Naive thymus-derived CD8-positive, alpha-beta T cell (primary cell): Measurements from ENCODE around the gene DNAJB14. TPM values are rescaled to one million over a fixed set of nuclear protein-coding genes. Genes with fewer than 3 reads are reported as not detected.

ENCODE experiments used
- ATAC-seq, 2 donors: fragments of 150-1000 bp; cut with Tn5 transposase in 1 of 2; sonication (Bioruptor Pico), chemical (Tn5 transposase) in 1 of 2; 1 replicate in 1 of 2; 2 replicates in 1 of 2; pipeline ENCODE4 v1.10.0; 2021; ENCODE audit warnings: mild to moderate bottlenecking in 2 of 2, moderate library complexity in 2 of 2
- POLR2A ChIA-PET: fragments of 350-600 bp; sonication (Branson Sonifier 250); formaldehyde crosslinking; loops from one replicate; lab custom pipeline; 2021; ENCODE audit warnings: antibody characterized with exemption; lab: Charles Lee
- DNase-seq, 10 donors: peaks; one replicate each; pipeline versions ENCODE4 v3.0.0 to v3.0.0-alpha.2; 2020 to 2022
- H3K27ac Mint-ChIP-seq, 10 donors: one replicate each; pipeline ENCODE4 v1.8.0; 2020 to 2022; ENCODE audit warnings: mild to moderate bottlenecking in 10 of 10, mixed read lengths in 10 of 10, moderate library complexity in 4 of 10, inconsistent platforms in 1 of 10
- H3K27me3 Mint-ChIP-seq, 5 donors: one replicate each; pipeline ENCODE4 v1.8.0; 2021 to 2022; ENCODE audit warnings: mixed read lengths in 5 of 5
- H3K36me3 Mint-ChIP-seq, 3 donors: one replicate each; pipeline ENCODE4 v1.8.0; 2020 to 2022; ENCODE audit warnings: mixed read lengths in 3 of 3, mild to moderate bottlenecking in 2 of 3, inconsistent platforms in 1 of 3
- H3K4me1 Mint-ChIP-seq, 4 donors: one replicate each; pipeline ENCODE4 v1.8.0; 2021 to 2022; ENCODE audit warnings: mixed read lengths in 4 of 4
- H3K4me3 Mint-ChIP-seq, 10 donors: one replicate each; pipeline ENCODE4 v1.8.0; 2020 to 2022; ENCODE audit warnings: mild to moderate bottlenecking in 10 of 10, mixed read lengths in 10 of 10, moderate library complexity in 6 of 10, inconsistent platforms in 1 of 10
- H3K9me3 Mint-ChIP-seq, 9 donors: one replicate each; pipeline ENCODE4 v1.8.0; 2020 to 2022; ENCODE audit warnings: mixed read lengths in 9 of 9, mild to moderate bottlenecking in 3 of 9, inconsistent platforms in 1 of 9, moderate library complexity in 1 of 9
- polyA plus RNA-seq, 3 donors: library from polyadenylated mRNA; unstranded; fragments of 300-500 nt; fragmentation: Illumina TruSeq; gene quantifications; one replicate each; pipeline ENCODE4 v1.2.3, GENCODE V29; 2021
- total RNA-seq, 8 experiments: library from RNA in 2 of 8; stranded (reverse) in 2 of 8; gene quantifications; one replicate each; pipeline ENCODE4 v1.2.3 and lab custom pipeline; 2021 to 2026

DNAJB14 gene
- total and polyA plus RNA-seq, 5 experiments from 2014 or later, result 40.3 to 82.5 (median 48.9) TPM

- no peak for ATAC-seq
- POLR2A ChIA-PET, result no interaction called here
- Mint-ChIP-seq H3K9me3 (no peaks in the 10 kb centered on the region), H3K27ac (peak overlapping the region in 6 of 10 donors; percentile 11 to 82 (median 28)), H3K4me3 (peak overlapping the region in 5 of 10 donors; percentile 19 to 34 (median 20)), H3K27me3 (no peaks in the 10 kb centered on the region), H3K4me1 (peaks cover 17 to 64% (median 57%) of the 10 kb centered on the region in 4 donors), H3K36me3 (peaks cover 0 to 33% (median 2%) of the 10 kb centered on the region in 3 donors)
- no peak for DNase-seq
These were observed 55.1 kb downstream of the DNAJB14 start for GRCh38 chr4:99891351-99891750.

GRCh38 chr4:99887837-99888236 is 58.6 kb downstream of the DNAJB14 start:
- DNase-seq, result no peak
- Mint-ChIP-seq H3K27me3 (no peaks in the 10 kb centered on the region), H3K36me3 (peaks cover 0 to 53% (median 5%) of the 10 kb centered on the region in 3 donors), H3K27ac (peak overlapping the region in 3 of 10 donors; percentile 7 to 74 (median 28)), H3K9me3 (no peaks in the 10 kb centered on the region), H3K4me1 (peaks cover 9 to 39% (median 31%) of the 10 kb centered on the region in 4 donors), H3K4me3 (no peak overlapping the region)
- POLR2A ChIA-PET, result no interaction called here
- ATAC-seq, result no peak

- Mint-ChIP-seq H3K36me3 (peaks cover 0 to 52% (median 8%) of the 10 kb centered on the region in 3 donors), H3K27ac (peak overlapping the region in 2 of 10 donors; percentile 12 to 25)
- POLR2A ChIA-PET, result no interaction called here
These were observed 60.3 kb downstream of the DNAJB14 start for GRCh38 chr4:99886146-99886545.

DNA sequence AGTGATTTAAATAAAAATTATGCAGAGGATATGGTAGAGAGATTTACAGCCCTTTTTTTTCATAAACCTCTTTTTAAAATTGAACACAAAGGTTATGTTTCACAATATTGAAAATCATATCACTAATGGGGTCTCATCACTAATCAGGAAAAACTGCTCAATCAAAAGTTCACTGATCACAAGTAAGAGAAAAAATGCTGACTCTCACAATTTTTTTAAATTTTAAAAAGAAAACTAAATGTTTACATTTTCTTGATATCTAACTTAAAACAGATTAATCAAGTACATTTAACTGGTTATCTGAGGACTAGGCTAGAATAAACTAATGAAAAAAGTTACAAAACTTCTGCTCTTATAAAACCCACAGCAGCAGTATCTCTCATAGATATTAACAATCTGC is 60.7 kb downstream of the DNAJB14 start:
- no peaks in the 10 kb centered on the region for H3K9me3 Mint-ChIP-seq
- H3K27ac Mint-ChIP-seq, result peak overlapping the region in 2 of 10 donors; percentile 12 to 25

More at GRCh38 chr4:99886146-99886545, 60.3 kb downstream of the DNAJB14 start:
- ATAC-seq, result no peak
- no peaks in the 10 kb centered on the region for H3K27me3 Mint-ChIP-seq
- H3K4me1 Mint-ChIP-seq, result peaks cover 6 to 27% (median 19%) of the 10 kb centered on the region in 4 donors
- H3K9me3 Mint-ChIP-seq, result no peaks in the 10 kb centered on the region
- no peak for DNase-seq
- no peak overlapping the region for H3K4me3 Mint-ChIP-seq

GRCh38 chr4:99885063-99885664 is 61.3 kb downstream of the DNAJB14 start:
- Mint-ChIP-seq H3K27ac (no peak overlapping the region), H3K36me3 (peaks cover 0 to 57% (median 5%) of the 10 kb centered on the region in 3 donors), H3K4me3 (no peak overlapping the region), H3K27me3 (no peaks in the 10 kb centered on the region), H3K4me1 (peaks cover 0 to 17% (median 13%) of the 10 kb centered on the region in 4 donors), H3K9me3 (no peaks in the 10 kb centered on the region)
- ATAC-seq (no peak), DNase-seq (peak in 7 of 10 donors; percentile 2 to 57 (median 31))
- POLR2A ChIA-PET, result interaction anchor here (0.7 to 1.0 kb wide), 2 partner anchors 62 to 322 kb away, joined by 3 read pairs; partner anchors contain the start of genes DNAJB14 and TRMT10A

More for the DNA sequence above, 60.7 kb downstream of the DNAJB14 start:
- Mint-ChIP-seq H3K27me3 (no peaks in the 10 kb centered on the region), H3K4me1 (peaks cover 1 to 22% (median 15%) of the 10 kb centered on the region in 4 donors), H3K36me3 (peaks cover 0 to 52% (median 5%) of the 10 kb centered on the region in 3 donors), H3K4me3 (no peak overlapping the region)
- POLR2A ChIA-PET, result no interaction called here
- DNase-seq, result no peak
- no peak for ATAC-seq

- H3K36me3 Mint-ChIP-seq, result peaks cover 0 to 58% (median 7%) of the 10 kb centered on the region in 3 donors
- POLR2A ChIA-PET, result no interaction called here
These were observed 67.0 kb downstream of the DNAJB14 start for GRCh38 chr4:99879458-99879857.

GRCh38 chr4:99878604-99879003 is 67.8 kb downstream of the DNAJB14 start:
- H3K4me3 Mint-ChIP-seq, result no peak overlapping the region
- H3K36me3 Mint-ChIP-seq, result peaks cover 0 to 51% (median 8%) of the 10 kb centered on the region in 3 donors
- H3K27ac Mint-ChIP-seq, result peak overlapping the region in 1 of 10 donors; percentile 4
- H3K4me1 Mint-ChIP-seq, result no peaks in the 10 kb centered on the region
- ATAC-seq, result no peak
- no peaks in the 10 kb centered on the region for H3K27me3 Mint-ChIP-seq
- no peak for DNase-seq
- POLR2A ChIA-PET, result no interaction called here
- H3K9me3 Mint-ChIP-seq, result no peaks in the 10 kb centered on the region

More at GRCh38 chr4:99879458-99879857, 67.0 kb downstream of the DNAJB14 start:
- no peak for DNase-seq
- Mint-ChIP-seq H3K4me1 (no peaks in the 10 kb centered on the region), H3K27me3 (no peaks in the 10 kb centered on the region), H3K27ac (no peak overlapping the region), H3K4me3 (no peak overlapping the region), H3K9me3 (no peaks in the 10 kb centered on the region)
- ATAC-seq, result no peak

DNA sequence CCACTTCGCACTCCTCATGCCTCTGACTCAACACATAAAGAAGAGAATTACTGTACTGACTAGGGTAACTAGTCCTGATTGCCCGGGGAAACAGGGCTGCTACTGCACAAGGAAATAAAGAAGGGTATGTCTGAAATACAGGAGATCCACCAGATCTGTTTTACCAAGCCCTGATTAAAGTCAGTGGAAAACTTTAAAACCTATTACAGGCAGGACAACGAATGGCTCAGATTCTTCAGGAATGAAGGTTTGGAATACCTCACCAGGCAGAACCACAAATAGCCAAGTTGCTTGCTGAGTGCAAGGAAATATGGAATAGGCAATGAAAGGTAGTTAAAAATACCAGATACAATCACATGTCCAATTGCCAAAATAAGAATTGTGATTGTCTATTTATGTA is 69.5 kb downstream of the DNAJB14 start:
- ATAC-seq (no peak), DNase-seq (no peak)
- no peaks in the 10 kb centered on the region for H3K9me3 Mint-ChIP-seq
- POLR2A ChIA-PET, result no interaction called here
- H3K27ac Mint-ChIP-seq, result peak overlapping the region in 5 of 10 donors; percentile 5 to 35 (median 25)
- no peak overlapping the region for H3K4me3 Mint-ChIP-seq
- H3K4me1 Mint-ChIP-seq, result peaks cover 0 to 2% (median 0%) of the 10 kb centered on the region in 4 donors
- H3K36me3 Mint-ChIP-seq, result peaks cover under 1 to 49% (median 8%) of the 10 kb centered on the region in 3 donors
- no peaks in the 10 kb centered on the region for H3K27me3 Mint-ChIP-seq

DNA sequence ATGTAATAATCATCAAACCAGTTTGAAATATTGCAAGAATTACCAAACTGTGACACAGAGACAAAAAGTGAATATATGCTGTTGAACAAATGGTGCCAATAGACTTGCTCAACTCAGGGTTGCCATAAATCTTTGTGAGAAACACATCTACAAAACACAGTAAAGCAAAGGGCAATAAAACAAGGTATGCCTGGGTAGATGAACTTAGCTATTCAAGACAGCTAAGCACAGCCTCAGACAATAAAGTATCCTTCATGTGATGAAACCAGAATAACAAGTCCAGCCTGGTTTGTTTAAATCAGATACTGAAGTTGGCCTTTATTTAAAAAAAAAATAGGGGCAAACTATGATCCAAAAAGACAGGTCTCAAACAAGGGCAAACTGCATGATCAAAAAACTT is 71.3 kb downstream of the DNAJB14 start:
- DNase-seq, result no peak
- peaks cover 0 to 2% (median 0%) of the 10 kb centered on the region in 4 donors for H3K4me1 Mint-ChIP-seq
- peaks cover 6 to 34% (median 6%) of the 10 kb centered on the region in 3 donors for H3K36me3 Mint-ChIP-seq
- H3K27me3 Mint-ChIP-seq, result no peaks in the 10 kb centered on the region
- H3K27ac Mint-ChIP-seq, result peak overlapping the region in 1 of 10 donors; percentile 39
- H3K4me3 Mint-ChIP-seq, result no peak overlapping the region
- POLR2A ChIA-PET, result no interaction called here
- no peak for ATAC-seq
- H3K9me3 Mint-ChIP-seq, result no peaks in the 10 kb centered on the region

DNA sequence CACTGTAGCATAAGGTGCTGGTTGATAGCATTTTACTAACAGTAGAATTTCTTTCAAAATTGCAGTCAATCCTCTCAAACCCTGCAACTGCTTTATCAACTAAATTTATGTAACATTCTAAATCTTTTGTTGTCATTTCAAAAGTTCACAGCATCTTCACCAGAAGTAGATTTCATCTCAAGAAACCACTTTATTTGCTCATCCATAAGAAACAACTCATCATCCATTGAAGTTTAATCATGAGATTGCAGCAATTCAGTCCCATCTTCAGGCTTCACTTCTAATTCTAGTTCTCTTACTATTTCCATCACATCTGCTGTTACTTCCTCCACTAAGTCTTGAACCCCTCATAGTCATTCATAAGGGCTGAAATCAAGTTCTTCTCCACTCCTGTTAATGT is 73.8 kb downstream of the DNAJB14 start:
- no peaks in the 10 kb centered on the region for H3K9me3 Mint-ChIP-seq
- H3K27ac Mint-ChIP-seq, result no peak overlapping the region
- no peaks in the 10 kb centered on the region for H3K27me3 Mint-ChIP-seq
- DNase-seq (no peak), ATAC-seq (no peak)
- H3K4me1 Mint-ChIP-seq, result peaks cover 0 to 2% (median 0%) of the 10 kb centered on the region in 4 donors
- POLR2A ChIA-PET, result interaction anchor here (0.7 kb wide), 1 partner anchor 56 kb away, joined by 4 read pairs; the partner anchor contains the start of gene DAPP1
- peaks cover 5 to 31% (median 16%) of the 10 kb centered on the region in 3 donors for H3K36me3 Mint-ChIP-seq
- H3K4me3 Mint-ChIP-seq, result no peak overlapping the region

DNA sequence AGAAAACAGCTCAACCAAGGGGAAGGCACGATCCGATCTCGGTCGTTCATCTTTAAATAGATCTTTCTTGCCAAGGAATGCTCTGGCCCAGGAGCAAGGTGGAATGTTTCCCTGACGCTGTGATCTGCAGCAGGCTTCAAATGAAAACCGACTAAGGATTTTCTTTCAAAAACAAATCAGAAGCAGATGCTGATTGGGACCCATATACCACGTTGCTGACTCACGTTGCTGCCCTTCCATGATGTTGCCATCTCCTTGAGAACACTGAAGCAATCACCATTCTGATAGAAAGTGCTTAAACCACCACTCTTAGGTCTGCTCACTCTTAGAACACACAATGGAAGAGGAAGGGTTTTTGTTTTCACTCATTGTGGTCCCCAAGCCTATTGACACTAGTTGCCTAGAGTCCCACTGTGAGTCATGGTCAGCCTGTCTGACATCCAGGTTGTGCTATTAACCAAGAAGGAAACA is 78.3 kb downstream of the DNAJB14 start:
- H3K4me3 Mint-ChIP-seq, result no peak overlapping the region
- H3K27me3 Mint-ChIP-seq, result no peaks in the 10 kb centered on the region
- no peak for ATAC-seq
- no peaks in the 10 kb centered on the region for H3K9me3 Mint-ChIP-seq
- H3K4me1 Mint-ChIP-seq, result peaks cover 0 to 2% (median 0%) of the 10 kb centered on the region in 4 donors
- no peak overlapping the region for H3K27ac Mint-ChIP-seq
- H3K36me3 Mint-ChIP-seq, result peaks cover 19 to 63% (median 21%) of the 10 kb centered on the region in 3 donors
- POLR2A ChIA-PET, result no interaction called here
- no peak for DNase-seq

GRCh38 chr4:99863804-99864203 is 82.6 kb downstream of the DNAJB14 start:
- POLR2A ChIA-PET, result no interaction called here
- H3K9me3 Mint-ChIP-seq, result peaks cover 0 to 1% (median 0%) of the 10 kb centered on the region in 9 donors
- no peak overlapping the region for H3K4me3 Mint-ChIP-seq
- H3K36me3 Mint-ChIP-seq, result peaks cover 14 to 76% (median 23%) of the 10 kb centered on the region in 3 donors
- H3K27ac Mint-ChIP-seq, result no peak overlapping the region
- DNase-seq (no peak), ATAC-seq (no peak)
- no peaks in the 10 kb centered on the region for H3K27me3 Mint-ChIP-seq
- peaks cover 0 to 15% (median 3%) of the 10 kb centered on the region in 4 donors for H3K4me1 Mint-ChIP-seq
